ENCODE measurements around the gene RRP8. TPM values are rescaled to one million over a fixed set of nuclear protein-coding genes. Genes with fewer than 3 reads are reported as not detected.

The RRP8 gene
- total RNA-seq, 1 experiment from 2014 or later, result 16.0 TPM

DNA sequence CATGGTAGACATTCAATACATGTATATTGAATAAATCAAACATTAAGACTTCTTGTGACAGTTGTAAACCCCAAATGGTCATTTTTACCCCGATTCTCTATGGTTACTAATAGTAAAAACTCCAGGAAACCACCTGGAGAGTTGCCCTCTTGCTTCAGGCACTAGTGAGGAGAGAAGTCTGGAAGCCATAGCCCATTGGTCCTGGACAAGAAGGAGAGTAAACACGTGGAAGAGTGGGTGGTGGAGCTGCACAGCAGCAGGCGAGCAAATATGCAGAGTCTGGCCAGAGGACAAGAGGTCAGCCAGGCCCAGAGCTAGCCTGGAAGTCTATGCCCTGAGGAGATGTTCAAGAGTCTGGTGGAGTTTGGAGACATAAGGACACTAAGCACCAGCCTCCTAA, 34.5 kb upstream of the RRP8 start:
- Histone ChIP-seq H2BK20ac (ENCODE audit: low read depth, low read length, poor library complexity, severe bottlenecking) (no peak overlapping the region), H2BK5ac (ENCODE audit: insufficient read length, low read length) (no peak overlapping the region), H3K4me2 (ENCODE audit: insufficient read depth, insufficient read length, low read length) (no peak overlapping the region), H3K79me1 (ENCODE audit: insufficient read depth, low read depth, low read length, poor library complexity, severe bottlenecking) (no peaks in the 10 kb centered on the region), H3K23me2 (ENCODE audit: insufficient read length, low read depth, low read length, poor library complexity, severe bottlenecking) (no peaks in the 10 kb centered on the region), H4K20me1 (ENCODE audit: control insufficient read depth, insufficient read depth, insufficient read length) (no peaks in the 10 kb centered on the region), H3K56ac (ENCODE audit: insufficient read length, low read depth, low read length) (no peak overlapping the region), H3K23ac (ENCODE audit: insufficient read length, low read depth, low read length) (no peak overlapping the region), H2AK5ac (ENCODE audit: insufficient read length, low read length) (no peak overlapping the region), H3K27me3 (ENCODE audit: insufficient read depth, low read length) (no peaks in the 10 kb centered on the region), H2BK12ac (ENCODE audit: insufficient read length, low read depth, low read length) (no peak overlapping the region), H2AFZ (ENCODE audit: low read length) (no peak overlapping the region), H3K4ac (ENCODE audit: low read depth, low read length) (no peak overlapping the region), H2BK120ac (ENCODE audit: low read depth, low read length, poor library complexity, severe bottlenecking) (no peak overlapping the region), H4K91ac (ENCODE audit: insufficient read length, low read depth, low read length) (no peak overlapping the region), H3K9ac (ENCODE audit: extremely low read depth, insufficient read length, low read length) (no peak overlapping the region), H4K5ac (ENCODE audit: insufficient read length, low read depth, low read length) (no peak overlapping the region), H3K4me1 (ENCODE audit: insufficient read depth, low read length) (no peaks in the 10 kb centered on the region), H3K14ac (ENCODE audit: insufficient read depth, low read length) (no peak overlapping the region), H3K18ac (ENCODE audit: insufficient read length, low read depth, low read length) (no peak overlapping the region), H3K9me3 (ENCODE audit: control insufficient read depth, low read depth, low read length) (no peaks in the 10 kb centered on the region), H3K79me2 (ENCODE audit: insufficient read depth, low read length) (no peaks in the 10 kb centered on the region), H3T11ph (ENCODE audit: low read length) (no peak overlapping the region), H2BK15ac (ENCODE audit: low read depth, low read length) (no peak overlapping the region), H3K27ac (ENCODE audit: insufficient read length, low read depth, low read length) (no peak overlapping the region), H4K8ac (replicated peaks; ENCODE audit: insufficient read length, low read depth, low read length) (no peak overlapping the region)
- H3K9me3 Mint-ChIP-seq, result no peaks in the 10 kb centered on the region
- H3K4me1 Mint-ChIP-seq, result no peaks in the 10 kb centered on the region
- no peak for DNase-seq
- no CpG with 5 or more reads among the region's 3 CpGs for WGBS (ENCODE audit: extremely low coverage, insufficient read length, low lambda C conversion rate)
- no peaks in the 10 kb centered on the region; a peak in 1 of 7 replicates for H3K36me3 Mint-ChIP-seq (ENCODE audit: insufficient read depth in 1 of 3, low read depth in 3 of 3)
- no peak overlapping the region for H3K27ac Mint-ChIP-seq
- H3K27me3 Mint-ChIP-seq (ENCODE audit: low read depth), result peaks cover 5% of the 10 kb centered on the region
- TF ChIP-seq, protein P1, sequence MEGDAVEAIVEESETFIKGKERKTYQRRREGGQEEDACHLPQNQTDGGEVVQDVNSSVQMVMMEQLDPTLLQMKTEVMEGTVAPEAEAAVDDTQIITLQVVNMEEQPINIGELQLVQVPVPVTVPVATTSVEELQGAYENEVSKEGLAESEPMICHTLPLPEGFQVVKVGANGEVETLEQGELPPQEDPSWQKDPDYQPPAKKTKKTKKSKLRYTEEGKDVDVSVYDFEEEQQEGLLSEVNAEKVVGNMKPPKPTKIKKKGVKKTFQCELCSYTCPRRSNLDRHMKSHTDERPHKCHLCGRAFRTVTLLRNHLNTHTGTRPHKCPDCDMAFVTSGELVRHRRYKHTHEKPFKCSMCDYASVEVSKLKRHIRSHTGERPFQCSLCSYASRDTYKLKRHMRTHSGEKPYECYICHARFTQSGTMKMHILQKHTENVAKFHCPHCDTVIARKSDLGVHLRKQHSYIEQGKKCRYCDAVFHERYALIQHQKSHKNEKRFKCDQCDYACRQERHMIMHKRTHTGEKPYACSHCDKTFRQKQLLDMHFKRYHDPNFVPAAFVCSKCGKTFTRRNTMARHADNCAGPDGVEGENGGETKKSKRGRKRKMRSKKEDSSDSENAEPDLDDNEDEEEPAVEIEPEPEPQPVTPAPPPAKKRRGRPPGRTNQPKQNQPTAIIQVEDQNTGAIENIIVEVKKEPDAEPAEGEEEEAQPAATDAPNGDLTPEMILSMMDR (conservative IDR thresholded peaks at IDR 0.05), result no peak
- H3K4me3 Mint-ChIP-seq, result no peak overlapping the region
